ENCODE measurements around the gene KRT14. TPM values are rescaled to one million over a fixed set of nuclear protein-coding genes. Genes with fewer than 3 reads are reported as not detected.
"Not testable (repeated sequence)": the region's sequence is repeated elsewhere in the genome, so short reads cannot be mapped to it uniquely, and the experiment has no call there.

Gene KRT14
- polyA plus RNA-seq, 1 experiment, result 0.11 TPM

DNA sequence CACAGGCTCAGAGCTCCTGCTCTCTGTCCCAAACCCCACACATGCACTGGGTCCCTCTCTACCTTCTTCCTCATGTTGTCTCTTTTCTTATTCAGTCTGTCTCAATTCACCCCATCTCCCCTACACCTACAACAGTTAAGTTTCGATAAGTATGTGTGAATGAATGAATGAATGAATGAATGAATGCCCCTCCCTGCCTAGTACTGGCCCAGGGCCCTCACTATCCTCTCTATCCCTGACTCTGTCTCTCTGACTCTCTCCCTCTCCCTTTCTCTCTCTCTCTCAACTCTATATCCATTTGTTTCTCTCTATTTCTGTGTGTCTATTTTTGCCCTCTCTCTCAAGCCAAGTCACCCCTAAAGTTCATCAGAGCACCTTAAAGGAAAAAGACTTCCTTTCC is 8.2 kb downstream of the KRT14 start:
- TF ChIP-seq CTCF (IDR thresholded peaks at IDR 0.05; ENCODE audit: insufficient read depth, low read depth, low read length), result no peak
- no peak for DNase-seq (ENCODE audit: low read depth)
- Histone ChIP-seq H3K36me3 (ENCODE audit: control insufficient read depth, insufficient read depth, low read length) (no peaks in the 10 kb centered on the region), H3K4me3 (ENCODE audit: low read depth, low read length) (no peak overlapping the region), H3K27me3 (ENCODE audit: control insufficient read depth, insufficient read depth, low read length) (peaks cover 7% of the 10 kb centered on the region)
- POLR2A ChIA-PET, result no interaction called here
- CTCF ChIA-PET, result interaction anchor here (0.6 to 4.0 kb wide), 10 partner anchors 8 to 862 kb away, joined by 3 to 44 read pairs (median 4); no protein-coding TSS in a partner anchor

DNA sequence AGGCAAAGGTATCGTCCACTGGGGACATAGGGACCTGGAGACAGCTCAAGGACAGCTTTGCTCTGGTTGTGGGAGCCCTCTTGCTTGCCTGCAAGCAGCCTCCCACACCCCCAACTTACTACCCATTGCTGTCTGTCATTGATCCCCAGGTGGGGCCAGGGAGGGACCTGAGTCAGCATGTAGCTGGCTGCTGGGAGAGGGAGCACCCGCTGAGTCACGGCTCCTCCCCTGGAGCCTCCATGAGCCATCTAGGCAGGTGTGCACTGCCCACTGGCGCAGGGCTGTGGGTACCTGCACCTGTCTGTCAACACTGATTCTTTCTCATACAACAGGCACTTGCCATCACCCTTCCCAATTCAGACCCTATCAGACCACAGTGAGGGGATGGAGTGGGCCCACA is 10.0 kb downstream of the KRT14 start:
- H3K4me3 ChIP-seq (ENCODE audit: low read depth, low read length); DNase-seq (ENCODE audit: low read depth); H3K36me3 ChIP-seq (ENCODE audit: control insufficient read depth, insufficient read depth, low read length); POLR2A ChIA-PET: not testable (repeated sequence)
- H3K27me3 ChIP-seq (ENCODE audit: control insufficient read depth, insufficient read depth, low read length), result peaks cover 14% of the 10 kb centered on the region
- CTCF ChIA-PET, result interaction anchor here (4.0 kb wide), 1 partner anchor 72 kb away, joined by 44 read pairs; no protein-coding TSS in a partner anchor

DNA sequence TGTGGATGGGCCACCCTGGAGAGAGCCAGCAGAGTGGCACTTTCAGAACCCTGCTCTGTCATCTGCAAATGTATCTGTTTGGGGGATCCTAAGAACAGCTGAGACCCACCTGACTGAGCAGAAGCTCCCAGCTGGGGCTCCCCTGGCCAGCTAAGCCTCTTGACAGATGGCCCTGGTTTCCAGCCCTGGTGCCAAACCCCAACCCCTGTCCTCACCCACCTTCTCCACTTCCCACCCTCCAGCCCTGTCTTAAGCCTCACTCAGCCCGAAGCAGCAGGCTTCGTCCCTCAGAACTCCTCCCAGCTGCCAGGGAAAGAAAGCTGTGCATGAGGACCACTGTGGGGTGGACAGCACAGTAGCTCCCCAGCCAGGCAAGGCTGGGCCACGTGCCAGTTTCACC is 11.4 kb downstream of the KRT14 start:
- POLR2A ChIA-PET, result no interaction called here

DNA sequence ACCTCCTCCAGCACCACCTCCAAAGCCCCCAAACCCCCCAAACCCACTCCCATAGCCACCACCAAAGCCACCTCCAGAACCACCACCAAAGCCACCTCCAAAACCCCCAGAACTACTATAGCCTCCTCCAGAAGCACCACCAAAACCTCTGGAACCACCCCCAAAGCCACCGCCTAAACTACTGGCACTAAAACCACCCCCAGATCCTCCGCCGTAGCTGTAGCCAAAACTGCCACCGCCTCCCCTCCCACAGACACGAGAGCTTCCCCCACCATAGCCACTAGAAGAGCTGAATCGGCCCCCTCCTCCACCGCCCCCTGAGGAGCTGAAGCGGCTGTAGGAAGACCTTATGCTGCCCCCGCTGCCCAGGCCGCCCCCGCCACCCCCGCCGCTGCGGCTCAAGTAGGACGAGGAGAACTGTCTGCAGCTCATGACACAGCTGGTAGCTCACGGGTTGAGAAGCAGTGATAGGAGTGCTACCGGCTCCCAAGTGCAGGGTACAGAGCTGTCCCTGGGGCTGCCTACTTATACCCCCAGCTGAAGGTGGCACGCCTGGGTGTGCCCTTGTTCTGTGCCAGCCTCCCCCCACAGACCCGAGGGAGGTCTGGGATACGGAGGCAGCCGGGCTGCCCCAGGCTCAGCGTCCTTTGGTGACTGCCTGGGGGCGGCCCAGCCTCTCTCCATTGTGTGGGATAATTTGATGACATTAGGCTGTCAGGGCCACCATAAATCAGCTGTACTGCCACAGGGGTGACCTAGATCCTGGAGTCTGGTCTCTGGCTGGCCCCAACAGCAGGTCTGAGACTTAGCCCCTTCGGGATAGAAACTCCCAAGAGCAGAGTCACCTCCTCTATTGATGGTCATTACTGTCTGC is 14.9 kb downstream of the KRT14 start, which contains the start of gene KRT9:
TSS of gene KRT9 (minus strand) at position 499 of the 874 bp plus-strand sequence. CDS start at position 432, 67 bp downstream.
- no peak for TF ChIP-seq CTCF (IDR thresholded peaks at IDR 0.05; ENCODE audit: insufficient read depth, low read depth, low read length)
- Histone ChIP-seq H3K36me3 (ENCODE audit: control insufficient read depth, insufficient read depth, low read length) (no peaks in the 10 kb centered on the region), H3K4me3 (ENCODE audit: low read depth, low read length) (no peak within 1 kb of the TSS), H3K27me3 (ENCODE audit: control insufficient read depth, insufficient read depth, low read length) (peaks cover 23% of the 10 kb centered on the region)
- POLR2A ChIA-PET, result no interaction called here
- CTCF ChIA-PET, result interaction anchor here (0.7 to 2.8 kb wide), 5 partner anchors 11 to 97 kb away, joined by 3 to 10 read pairs (median 5); no protein-coding TSS in a partner anchor
- DNase-seq (ENCODE audit: low read depth), result no peak

More for the DNA sequence above, 11.4 kb downstream of the KRT14 start:
- DNase-seq (ENCODE audit: low read depth), result no peak
- H3K27me3 ChIP-seq (ENCODE audit: control insufficient read depth, insufficient read depth, low read length), result peaks cover 18% of the 10 kb centered on the region
- no peak for TF ChIP-seq CTCF (IDR thresholded peaks at IDR 0.05; ENCODE audit: insufficient read depth, low read depth, low read length)
- H3K36me3 ChIP-seq (ENCODE audit: control insufficient read depth, insufficient read depth, low read length), result no peaks in the 10 kb centered on the region
- CTCF ChIA-PET, result interaction anchor here (1.2 to 1.7 kb wide), 2 partner anchors 10 to 73 kb away, joined by 3 to 5 read pairs; no protein-coding TSS in a partner anchor
- H3K4me3 ChIP-seq (ENCODE audit: low read depth, low read length), result no peak overlapping the region

GRCh38 chr17:41567317-41567716 is 19.4 kb downstream of the KRT14 start:
- ChIA-PET CTCF (interaction anchor here (0.6 to 2.1 kb wide), 8 partner anchors 10 to 96 kb away, joined by 3 to 6 read pairs (median 4); no protein-coding TSS in a partner anchor), POLR2A (no interaction called here)
- DNase-seq (ENCODE audit: low read depth), result no peak
- no peak for TF ChIP-seq CTCF (IDR thresholded peaks at IDR 0.05; ENCODE audit: insufficient read depth, low read depth, low read length)
- H3K36me3 ChIP-seq (ENCODE audit: control insufficient read depth, insufficient read depth, low read length), result no peaks in the 10 kb centered on the region
- peaks cover 22% of the 10 kb centered on the region for H3K27me3 ChIP-seq (ENCODE audit: control insufficient read depth, insufficient read depth, low read length)
- no peak overlapping the region for H3K4me3 ChIP-seq (ENCODE audit: low read depth, low read length)
